ENCODE measurements around the gene INMT.

INMT gene

DNA sequence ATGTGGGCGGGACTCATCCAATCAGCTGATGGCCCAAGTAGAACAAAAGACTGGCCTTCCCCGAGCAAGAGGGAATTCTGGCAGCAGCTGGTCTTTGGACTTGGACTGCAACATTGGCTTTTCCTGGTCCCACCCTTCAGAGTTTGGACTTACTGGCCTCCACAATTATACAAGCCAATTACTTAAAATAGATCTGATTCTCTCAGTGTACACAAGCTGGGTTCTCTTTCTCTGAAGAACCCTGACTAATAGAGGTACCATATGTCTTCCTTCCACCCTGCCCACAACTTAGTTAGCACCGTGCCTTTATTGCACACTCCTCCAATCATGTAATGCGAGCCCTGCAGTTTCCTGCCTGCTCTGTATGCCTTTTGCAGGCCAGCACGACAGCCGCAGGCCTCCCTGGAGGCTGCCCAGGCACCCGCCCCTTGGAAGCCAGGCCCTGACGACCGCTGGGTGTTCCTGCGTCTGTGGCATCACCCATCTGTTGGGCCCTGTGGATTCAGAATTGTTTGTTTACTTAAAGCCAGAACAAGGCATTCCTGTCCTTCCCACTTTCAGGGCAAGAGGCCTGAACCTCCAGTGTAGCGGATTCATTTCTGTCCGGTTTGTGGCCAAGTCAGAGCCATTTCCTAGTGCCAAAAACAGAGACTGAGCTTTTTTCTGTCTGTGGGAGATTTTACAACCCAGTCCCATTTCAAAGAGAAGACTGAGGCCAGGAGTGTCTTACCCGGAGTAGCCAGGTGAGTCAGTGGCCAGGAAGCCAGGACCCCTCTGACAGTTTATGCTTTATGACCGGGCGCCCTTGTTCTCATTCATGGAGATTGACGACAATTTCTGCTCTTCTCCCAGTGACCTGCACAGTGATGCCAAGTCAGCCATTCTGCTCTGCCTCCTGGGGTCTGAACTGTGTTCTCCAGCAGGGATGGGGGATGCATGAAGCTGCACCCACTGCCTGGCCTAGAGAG lies 968 bp upstream of the INMT start:
- no peak overlapping the region for H3K4me3 ChIP-seq (ENCODE audit: low read length, poor library complexity, severe bottlenecking)
- H3K27me3 ChIP-seq (ENCODE audit: insufficient read depth, low read length, poor library complexity, severe bottlenecking): no peaks in the 10 kb centered on the region
- H3K36me3 ChIP-seq (ENCODE audit: insufficient read depth, low read length): no peaks in the 10 kb centered on the region
- no peaks in the 10 kb centered on the region for H3K79me2 ChIP-seq (ENCODE audit: insufficient read depth, low read length)
- H3K9me3 ChIP-seq (ENCODE audit: insufficient read depth, low read depth, low read length): no peaks in the 10 kb centered on the region
- no peak overlapping the region for H3K4me2 ChIP-seq (ENCODE audit: low read depth, low read length, poor library complexity, severe bottlenecking)
- no peaks in the 10 kb centered on the region for H3F3A ChIP-seq (ENCODE audit: low read depth)
- TF ChIP-seq, protein P1, sequence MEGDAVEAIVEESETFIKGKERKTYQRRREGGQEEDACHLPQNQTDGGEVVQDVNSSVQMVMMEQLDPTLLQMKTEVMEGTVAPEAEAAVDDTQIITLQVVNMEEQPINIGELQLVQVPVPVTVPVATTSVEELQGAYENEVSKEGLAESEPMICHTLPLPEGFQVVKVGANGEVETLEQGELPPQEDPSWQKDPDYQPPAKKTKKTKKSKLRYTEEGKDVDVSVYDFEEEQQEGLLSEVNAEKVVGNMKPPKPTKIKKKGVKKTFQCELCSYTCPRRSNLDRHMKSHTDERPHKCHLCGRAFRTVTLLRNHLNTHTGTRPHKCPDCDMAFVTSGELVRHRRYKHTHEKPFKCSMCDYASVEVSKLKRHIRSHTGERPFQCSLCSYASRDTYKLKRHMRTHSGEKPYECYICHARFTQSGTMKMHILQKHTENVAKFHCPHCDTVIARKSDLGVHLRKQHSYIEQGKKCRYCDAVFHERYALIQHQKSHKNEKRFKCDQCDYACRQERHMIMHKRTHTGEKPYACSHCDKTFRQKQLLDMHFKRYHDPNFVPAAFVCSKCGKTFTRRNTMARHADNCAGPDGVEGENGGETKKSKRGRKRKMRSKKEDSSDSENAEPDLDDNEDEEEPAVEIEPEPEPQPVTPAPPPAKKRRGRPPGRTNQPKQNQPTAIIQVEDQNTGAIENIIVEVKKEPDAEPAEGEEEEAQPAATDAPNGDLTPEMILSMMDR (conservative IDR thresholded peaks at IDR 0.05; ENCODE audit: low read length): no peak
- TF ChIP-seq EZH2phosphoT487 (IDR thresholded peaks at IDR 0.05; ENCODE audit: borderline replicate concordance): no peak
- no peak overlapping the region for H2AFZ ChIP-seq (ENCODE audit: low read length)
- no peak overlapping the region for H3K9ac ChIP-seq (ENCODE audit: low read depth, low read length, poor library complexity, severe bottlenecking)
- no peaks in the 10 kb centered on the region for H3K4me1 ChIP-seq (ENCODE audit: insufficient read depth, low read length, poor library complexity, severe bottlenecking)
- no peaks in the 10 kb centered on the region for H4K20me1 ChIP-seq (ENCODE audit: insufficient read depth, low read length, poor library complexity, severe bottlenecking)
- H3K9me2 ChIP-seq (replicated peaks; ENCODE audit: low read depth, low read length): no peaks in the 10 kb centered on the region

DNA sequence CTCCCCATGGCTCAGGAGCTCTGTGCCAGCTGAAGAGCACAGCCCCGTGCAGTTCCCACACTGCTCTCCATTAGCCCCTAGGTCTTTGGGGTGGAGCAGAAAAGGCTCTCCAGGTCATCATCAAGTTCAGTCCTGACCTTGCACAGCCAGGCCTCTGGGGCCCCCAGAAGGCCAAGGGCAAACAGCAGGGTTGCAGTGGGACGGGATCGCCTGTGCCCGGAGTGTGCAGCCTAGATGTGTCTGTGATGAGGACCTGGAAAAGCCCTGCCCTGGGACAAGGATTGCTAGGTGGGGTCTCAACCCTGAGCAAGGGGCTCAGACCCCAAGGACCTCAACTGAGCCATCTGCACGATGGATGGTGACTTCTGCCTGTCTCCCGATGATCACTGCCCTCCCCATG lies 549 bp downstream of the INMT start:
- TF ChIP-seq, protein P1 (conservative IDR thresholded peaks at IDR 0.05; ENCODE audit: low read length): no peak
- H3K4me2 ChIP-seq (ENCODE audit: low read depth, low read length, poor library complexity, severe bottlenecking): no peak overlapping the region

DNA sequence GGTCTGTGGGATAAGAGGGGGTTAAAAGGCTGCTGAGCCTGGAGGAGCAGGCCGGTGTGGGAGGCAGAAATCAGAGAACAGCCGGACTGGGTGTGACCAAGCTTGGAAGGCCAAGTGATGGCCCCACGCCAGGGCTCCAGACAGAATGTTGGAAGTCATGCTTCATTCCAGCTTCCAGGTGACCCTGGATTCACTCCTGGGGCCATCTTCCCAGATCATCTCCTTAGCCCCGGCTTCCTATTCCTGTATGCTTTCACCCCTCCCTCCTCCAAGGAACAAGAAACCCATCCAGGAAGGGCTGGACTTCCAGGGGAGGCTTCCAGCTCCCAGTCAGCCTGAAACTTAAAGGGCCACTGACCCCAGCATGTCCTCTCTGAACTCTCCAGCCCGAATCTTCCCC lies 1.0 kb downstream of the INMT start:
- Histone ChIP-seq H3K9me3 (ENCODE audit: insufficient read depth, low read depth, low read length) (no peaks in the 10 kb centered on the region), H3F3A (ENCODE audit: low read depth) (no peaks in the 10 kb centered on the region), H3K9me2 (replicated peaks; ENCODE audit: low read depth, low read length) (no peaks in the 10 kb centered on the region), H3K27me3 (ENCODE audit: insufficient read depth, low read length, poor library complexity, severe bottlenecking) (no peaks in the 10 kb centered on the region), H3K79me2 (ENCODE audit: insufficient read depth, low read length) (no peaks in the 10 kb centered on the region), H3K9ac (ENCODE audit: low read depth, low read length, poor library complexity, severe bottlenecking) (no peak overlapping the region), H3K4me3 (ENCODE audit: low read length, poor library complexity, severe bottlenecking) (no peak overlapping the region), H3K4me2 (ENCODE audit: low read depth, low read length, poor library complexity, severe bottlenecking) (no peak overlapping the region), H4K20me1 (ENCODE audit: insufficient read depth, low read length, poor library complexity, severe bottlenecking) (no peaks in the 10 kb centered on the region), H3K36me3 (ENCODE audit: insufficient read depth, low read length) (no peaks in the 10 kb centered on the region), H3K4me1 (ENCODE audit: insufficient read depth, low read length, poor library complexity, severe bottlenecking) (no peaks in the 10 kb centered on the region), H2AFZ (ENCODE audit: low read length) (no peak overlapping the region)
- TF ChIP-seq EZH2phosphoT487 (IDR thresholded peaks at IDR 0.05; ENCODE audit: borderline replicate concordance): no peak
- TF ChIP-seq, protein P1 (conservative IDR thresholded peaks at IDR 0.05; ENCODE audit: low read length): no peak

More for the DNA sequence above, 549 bp downstream of the INMT start:
- Histone ChIP-seq H3K79me2 (ENCODE audit: insufficient read depth, low read length) (no peaks in the 10 kb centered on the region), H3K27me3 (ENCODE audit: insufficient read depth, low read length, poor library complexity, severe bottlenecking) (no peaks in the 10 kb centered on the region), H3K9me2 (replicated peaks; ENCODE audit: low read depth, low read length) (no peaks in the 10 kb centered on the region), H3F3A (ENCODE audit: low read depth) (no peaks in the 10 kb centered on the region), H3K36me3 (ENCODE audit: insufficient read depth, low read length) (no peaks in the 10 kb centered on the region), H3K9ac (ENCODE audit: low read depth, low read length, poor library complexity, severe bottlenecking) (no peak overlapping the region), H4K20me1 (ENCODE audit: insufficient read depth, low read length, poor library complexity, severe bottlenecking) (no peaks in the 10 kb centered on the region), H2AFZ (ENCODE audit: low read length) (no peak overlapping the region), H3K4me3 (ENCODE audit: low read length, poor library complexity, severe bottlenecking) (no peak overlapping the region), H3K9me3 (ENCODE audit: insufficient read depth, low read depth, low read length) (no peaks in the 10 kb centered on the region), H3K4me1 (ENCODE audit: insufficient read depth, low read length, poor library complexity, severe bottlenecking) (no peaks in the 10 kb centered on the region)
